Measurements from ENCODE around the gene PTPRN. TPM values are rescaled to one million over a fixed set of nuclear protein-coding genes. Genes with fewer than 3 reads are reported as not detected.

Gene PTPRN
- total RNA-seq, 1 experiment from 2014 or later: not detected

- Histone ChIP-seq H4K20me1 (ENCODE audit: insufficient read depth) (no peaks in the 10 kb centered on the region), H3K4me3 (no peak overlapping the region), H3K4me1 (replicated peaks; ENCODE audit: insufficient read depth) (no peaks in the 10 kb centered on the region), H3F3A (ENCODE audit: insufficient read depth, low read depth) (no peaks in the 10 kb centered on the region), H3K27me3 (ENCODE audit: insufficient read depth, low read depth) (peaks cover 63% of the 10 kb centered on the region), H3K27ac (no peak overlapping the region), H3K79me2 (ENCODE audit: low read depth) (no peaks in the 10 kb centered on the region), H2AFZ (no peak overlapping the region), H3K36me3 (ENCODE audit: low read depth) (no peaks in the 10 kb centered on the region), H3K4me2 (no peak overlapping the region), H3K9me2 (ENCODE audit: insufficient read depth) (no peaks in the 10 kb centered on the region), H3K9me3 (ENCODE audit: insufficient read depth, low read depth) (peaks cover 5% of the 10 kb centered on the region; the same call in 1 of the 2 replicates)
- POLR2A ChIA-PET (ENCODE audit: unreplicated experiment): no interaction called here
- DNase-seq: no peak
- intact Hi-C loops (cut with micrococcal nuclease; ENCODE audit: unreplicated experiment): no loop called here
- TF ChIP-seq CTCF (conservative IDR thresholded peaks at IDR 0.05) (no peak), EZH2 (IDR thresholded peaks at IDR 0.05; ENCODE audit: low read depth) (no peak)
- CTCF ChIA-PET: no interaction called here
- BruUV-seq (replicated peaks): no TSS peak
These were observed 26.2 kb upstream of the PTPRN start for GRCh38 chr2:219335373-219335786.

- Histone ChIP-seq H3K4me1 (replicated peaks; ENCODE audit: insufficient read depth) (no peaks in the 10 kb centered on the region), H3K27me3 (ENCODE audit: insufficient read depth, low read depth) (peaks cover 67% of the 10 kb centered on the region), H3K9me3 (ENCODE audit: insufficient read depth, low read depth) (peaks cover 5% of the 10 kb centered on the region; the same call in 1 of the 2 replicates), H3K4me2 (no peak overlapping the region), H3F3A (ENCODE audit: insufficient read depth, low read depth) (no peaks in the 10 kb centered on the region), H3K9me2 (ENCODE audit: insufficient read depth) (no peaks in the 10 kb centered on the region), H3K36me3 (ENCODE audit: low read depth) (no peaks in the 10 kb centered on the region), H3K27ac (no peak overlapping the region), H4K20me1 (ENCODE audit: insufficient read depth) (no peaks in the 10 kb centered on the region), H3K79me2 (ENCODE audit: low read depth) (no peaks in the 10 kb centered on the region), H2AFZ (no peak overlapping the region), H3K4me3 (no peak overlapping the region)
- CTCF ChIA-PET: no interaction called here
- intact Hi-C loops (cut with micrococcal nuclease; ENCODE audit: unreplicated experiment): no loop called here
- no peak for TF ChIP-seq EZH2 (IDR thresholded peaks at IDR 0.05; ENCODE audit: low read depth)
- no peak for TF ChIP-seq CTCF (conservative IDR thresholded peaks at IDR 0.05)
- no peak for DNase-seq
- POLR2A ChIA-PET (ENCODE audit: unreplicated experiment): no interaction called here
- no TSS peak for BruUV-seq (replicated peaks)
These were observed 24.9 kb upstream of the PTPRN start for GRCh38 chr2:219334076-219334475.

DNA sequence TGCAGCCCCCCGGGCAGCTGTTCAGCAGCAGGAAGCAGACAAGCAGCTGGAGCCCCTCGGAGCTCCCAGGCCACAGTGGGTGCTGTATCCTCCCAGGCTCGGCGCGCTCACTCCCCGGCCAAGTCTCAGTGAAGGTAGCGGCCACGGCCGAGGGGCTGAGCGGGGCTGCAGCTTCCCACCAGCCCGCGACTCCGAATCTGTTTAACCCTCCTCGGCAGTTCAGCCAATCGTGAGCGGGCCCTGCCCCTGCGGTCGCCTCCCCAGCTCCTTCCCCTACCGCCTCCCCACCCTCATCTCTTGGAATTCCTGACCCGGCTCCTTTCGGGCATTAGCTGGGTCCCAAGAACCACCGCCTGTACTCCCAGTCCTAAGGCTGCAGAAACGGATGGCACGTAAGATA, 23.3 kb upstream of the PTPRN start, which contains the start of gene RESP18:
RESP18 (minus strand) TSS at position 203 of the 400 bp plus-strand sequence.
- no peak for DNase-seq
- CTCF ChIA-PET: interaction anchor here (0.6 kb wide), 1 partner anchor 341 kb away, joined by 3 read pairs; no protein-coding TSS in a partner anchor
- Histone ChIP-seq H3K27me3 (ENCODE audit: insufficient read depth, low read depth) (peaks cover 77% of the 10 kb centered on the region), H3K4me3 (no peak within 1 kb of the TSS), H3K9me3 (ENCODE audit: insufficient read depth, low read depth) (peaks cover 5% of the 10 kb centered on the region; the same call in 1 of the 2 replicates), H3K79me2 (ENCODE audit: low read depth) (no peaks in the 10 kb centered on the region), H3K36me3 (ENCODE audit: low read depth) (no peaks in the 10 kb centered on the region), H3F3A (ENCODE audit: insufficient read depth, low read depth) (no peaks in the 10 kb centered on the region), H3K4me1 (replicated peaks; ENCODE audit: insufficient read depth) (no peaks in the 10 kb centered on the region), H4K20me1 (ENCODE audit: insufficient read depth) (no peaks in the 10 kb centered on the region), H3K4me2 (no peak within 1 kb of the TSS), H3K9me2 (ENCODE audit: insufficient read depth) (no peaks in the 10 kb centered on the region), H2AFZ (no peak within 1 kb of the TSS), H3K27ac (no peak within 1 kb of the TSS)
- intact Hi-C loops (cut with micrococcal nuclease; ENCODE audit: unreplicated experiment): no loop called here
- no peak for TF ChIP-seq EZH2 (IDR thresholded peaks at IDR 0.05; ENCODE audit: low read depth)
- no peak for TF ChIP-seq CTCF (conservative IDR thresholded peaks at IDR 0.05)
- no TSS peak for BruUV-seq (replicated peaks)
- POLR2A ChIA-PET (ENCODE audit: unreplicated experiment): no interaction called here
